Activated CD4-positive, alpha-beta memory T cell treated with anti-CD3 and anti-CD28 coated beads, Interleukin-2, amount 10 ng/mL, durations not matched to agents 7 days and 5 days (primary cell): ENCODE data around the gene BMF. TPM values are rescaled to one million over a fixed set of nuclear protein-coding genes. Genes with fewer than 3 reads are reported as not detected.
A peak's percentile ranks its signal among the peaks of the same experiment; 100 is the strongest.
"Not testable (repeated sequence)": the region's sequence is repeated elsewhere in the genome, so short reads cannot be mapped to it uniquely, and the experiment has no call there.

Source experiments
- CTCF ChIA-PET: fragments of 350-600 bp; sonication (Branson Sonifier 250); formaldehyde crosslinking; loops from one replicate; lab custom pipeline; 2021; ENCODE audit warnings: antibody characterized with exemption, inconsistent platforms; lab: Charles Lee
- POLR2A ChIA-PET: fragments of 350-600 bp; sonication (Branson Sonifier 250); formaldehyde crosslinking; loops from one replicate; lab custom pipeline; 2021; ENCODE audit warnings: antibody characterized with exemption; lab: Charles Lee
- DNase-seq: peaks from one replicate; pipeline ENCODE4 v3.0.0-alpha.2; 2020
- H3K27ac Mint-ChIP-seq: one replicate; pipeline ENCODE4 v1.8.0; 2021; ENCODE audit warnings: mild to moderate bottlenecking, mixed read lengths
- H3K27me3 Mint-ChIP-seq: one replicate; pipeline ENCODE4 v1.8.0; 2021; ENCODE audit warnings: mixed read lengths
- H3K36me3 Mint-ChIP-seq: one replicate; pipeline ENCODE4 v1.8.0; 2021; ENCODE audit warnings: low read depth, mixed read lengths
- H3K4me1 Mint-ChIP-seq: one replicate; pipeline ENCODE4 v1.8.0; 2021; ENCODE audit warnings: mixed read lengths
- H3K4me3 Mint-ChIP-seq: one replicate; pipeline ENCODE4 v1.8.0; 2021; ENCODE audit warnings: mild to moderate bottlenecking, mixed read lengths
- H3K9me3 Mint-ChIP-seq: one replicate; pipeline ENCODE4 v1.8.0; 2021; ENCODE audit warnings: mixed read lengths
- total RNA-seq, 2 experiments: library from RNA; stranded (reverse); gene quantifications; one replicate each; pipeline ENCODE4 v1.2.3, GENCODE V29; 2021

BMF gene
- total RNA-seq, 2 experiments from 2014 or later, result 25.7 to 30.2 TPM

GRCh38 chr15:40137303-40138200 is 28.9 kb upstream of the BMF start:
- Mint-ChIP-seq H3K36me3 (no peaks in the 10 kb centered on the region), H3K4me3 (no peak overlapping the region), H3K9me3 (no peaks in the 10 kb centered on the region), H3K27me3 (peaks cover 5% of the 10 kb centered on the region), H3K4me1 (no peaks in the 10 kb centered on the region), H3K27ac (no peak overlapping the region)
- POLR2A ChIA-PET, result no interaction called here
- DNase-seq, result no peak
- CTCF ChIA-PET, result no interaction called here

- peaks cover under 1% of the 10 kb centered on the region for H3K27me3 Mint-ChIP-seq
- no peaks in the 10 kb centered on the region for H3K36me3 Mint-ChIP-seq
- H3K4me1 Mint-ChIP-seq, result no peaks in the 10 kb centered on the region
- DNase-seq, result no peak
- CTCF ChIA-PET, result no interaction called here
- POLR2A ChIA-PET, result no interaction called here
- no peaks in the 10 kb centered on the region for H3K9me3 Mint-ChIP-seq
- no peak overlapping the region for H3K4me3 Mint-ChIP-seq
- no peak overlapping the region for H3K27ac Mint-ChIP-seq
These were observed 28.0 kb upstream of the BMF start for GRCh38 chr15:40136470-40137302.

- H3K27me3 Mint-ChIP-seq, H3K4me1 Mint-ChIP-seq, DNase-seq, CTCF ChIA-PET, H3K9me3 Mint-ChIP-seq, H3K4me3 Mint-ChIP-seq, H3K36me3 Mint-ChIP-seq, POLR2A ChIA-PET, H3K27ac Mint-ChIP-seq: not testable (repeated sequence)
These were observed 27.3 kb upstream of the BMF start for GRCh38 chr15:40135846-40136450.

- H3K4me1 Mint-ChIP-seq, result no peaks in the 10 kb centered on the region
- ChIA-PET CTCF (no interaction called here), POLR2A (no interaction called here)
- no peak overlapping the region for H3K4me3 Mint-ChIP-seq
- no peak for DNase-seq
- no peaks in the 10 kb centered on the region for H3K9me3 Mint-ChIP-seq
- H3K27ac Mint-ChIP-seq, result no peak overlapping the region
- H3K27me3 Mint-ChIP-seq, result no peaks in the 10 kb centered on the region
- no peaks in the 10 kb centered on the region for H3K36me3 Mint-ChIP-seq
These were observed 26.2 kb upstream of the BMF start for GRCh38 chr15:40134885-40135284.

- CTCF ChIA-PET, result no interaction called here
- no peaks in the 10 kb centered on the region for H3K27me3 Mint-ChIP-seq
These were observed 24.9 kb upstream of the BMF start for GRCh38 chr15:40133544-40133943.

GRCh38 chr15:40130799-40131502 is 22.3 kb upstream of the BMF start:
- Mint-ChIP-seq H3K9me3 (no peaks in the 10 kb centered on the region), H3K27ac (no peak overlapping the region), H3K27me3 (no peaks in the 10 kb centered on the region), H3K36me3 (no peaks in the 10 kb centered on the region), H3K4me1 (no peaks in the 10 kb centered on the region), H3K4me3 (no peak overlapping the region)
- POLR2A ChIA-PET, result no interaction called here
- DNase-seq, result no peak
- CTCF ChIA-PET, result no interaction called here

More at GRCh38 chr15:40133544-40133943, 24.9 kb upstream of the BMF start:
- no peak for DNase-seq
- Mint-ChIP-seq H3K4me3 (no peak overlapping the region), H3K9me3 (no peaks in the 10 kb centered on the region), H3K27ac (no peak overlapping the region), H3K36me3 (no peaks in the 10 kb centered on the region), H3K4me1 (no peaks in the 10 kb centered on the region)
- POLR2A ChIA-PET, result no interaction called here

GRCh38 chr15:40130118-40130517 is 21.4 kb upstream of the BMF start:
- ChIA-PET POLR2A (no interaction called here), CTCF (no interaction called here)
- DNase-seq, result no peak
- Mint-ChIP-seq H3K36me3 (no peaks in the 10 kb centered on the region), H3K4me3 (no peak overlapping the region), H3K27me3 (no peaks in the 10 kb centered on the region), H3K9me3 (no peaks in the 10 kb centered on the region), H3K4me1 (no peaks in the 10 kb centered on the region), H3K27ac (no peak overlapping the region)

GRCh38 chr15:40128766-40129660 is 20.3 kb upstream of the BMF start:
- H3K4me1 Mint-ChIP-seq, result no peaks in the 10 kb centered on the region
- ChIA-PET CTCF (no interaction called here), POLR2A (interaction anchor here (1.0 to 1.3 kb wide), 2 partner anchors 33 to 79 kb away, joined by 3 read pairs; no protein-coding TSS in a partner anchor)
- H3K36me3 Mint-ChIP-seq, result no peaks in the 10 kb centered on the region
- no peak overlapping the region for H3K4me3 Mint-ChIP-seq
- H3K27ac Mint-ChIP-seq, result no peak overlapping the region
- DNase-seq, result peak; percentile 38
- H3K27me3 Mint-ChIP-seq, result no peaks in the 10 kb centered on the region
- no peaks in the 10 kb centered on the region for H3K9me3 Mint-ChIP-seq

GRCh38 chr15:40125950-40126349 is 17.3 kb upstream of the BMF start:
- Mint-ChIP-seq H3K36me3 (no peaks in the 10 kb centered on the region), H3K27me3 (peaks cover 10% of the 10 kb centered on the region), H3K27ac (no peak overlapping the region), H3K4me1 (no peaks in the 10 kb centered on the region), H3K4me3 (no peak overlapping the region), H3K9me3 (no peaks in the 10 kb centered on the region)
- DNase-seq, result no peak
- ChIA-PET POLR2A (no interaction called here), CTCF (interaction anchor here (0.9 kb wide), 1 partner anchor 23 kb away, joined by 3 read pairs; no protein-coding TSS in a partner anchor)

GRCh38 chr15:40124807-40125285 is 16.2 kb upstream of the BMF start:
- POLR2A ChIA-PET, result interaction anchor here (0.8 kb wide), 1 partner anchor 77 kb away, joined by 3 read pairs; no protein-coding TSS in a partner anchor
- CTCF ChIA-PET, result interaction anchor here (0.9 to 4.8 kb wide), 4 partner anchors 20 to 79 kb away, joined by 3 to 28 read pairs (median 4); no protein-coding TSS in a partner anchor
- not testable (repeated sequence) for DNase-seq, H3K9me3 Mint-ChIP-seq, H3K27me3 Mint-ChIP-seq, H3K36me3 Mint-ChIP-seq, H3K27ac Mint-ChIP-seq, H3K4me3 Mint-ChIP-seq, H3K4me1 Mint-ChIP-seq

- ChIA-PET CTCF (interaction anchor here (1.0 to 4.8 kb wide), 4 partner anchors 16 to 78 kb away, joined by 3 to 28 read pairs (median 4); partner anchors contain the start of gene BMF), POLR2A (interaction anchor here (0.8 kb wide), 1 partner anchor 76 kb away, joined by 3 read pairs; no protein-coding TSS in a partner anchor)
- not testable (repeated sequence) for H3K27ac Mint-ChIP-seq, H3K36me3 Mint-ChIP-seq, H3K27me3 Mint-ChIP-seq, H3K9me3 Mint-ChIP-seq, H3K4me1 Mint-ChIP-seq, H3K4me3 Mint-ChIP-seq
- DNase-seq, result peak; percentile 15
These were observed 15.7 kb upstream of the BMF start for GRCh38 chr15:40124333-40124732.
